GM23248 (cell line): ENCODE measurements around the gene SCYGR3.

Experiments
- EZH2 ChIP-seq: fragments of 200-600 bp; sonication (generic); IDR thresholded peaks from 2 replicates; pipeline ENCODE4 v1.6.1; 2018; ENCODE audit warnings: antibody characterized with exemption, mild to moderate bottlenecking; ENCODE audit not compliant: insufficient read depth, poor library complexity, severe bottlenecking
- EZH2phosphoT487 ChIP-seq: fragments of 200-600 bp; sonication (generic); IDR thresholded peaks from 2 replicates; pipeline ENCODE4 v1.6.1; 2018; ENCODE audit warnings: antibody characterized with exemption, moderate library complexity, mild to moderate bottlenecking, low read depth; ENCODE audit not compliant: insufficient read depth

GRCh38 chr2:227577555-227577954 is 37.1 kb downstream of the SCYGR3 start:
- TF ChIP-seq EZH2phosphoT487 (no peak), EZH2 (no peak)
